B cell (primary cell): ENCODE measurements around the gene SPACA4. TPM values are rescaled to one million over a fixed set of nuclear protein-coding genes. Genes with fewer than 3 reads are reported as not detected.

Source experiments
- ATAC-seq: fragments of 200-7000 bp; cut with Tn5 transposase; one replicate; pipeline ENCODE4 v1.10.0; 2021; ENCODE audit warnings: low read depth, mild to moderate bottlenecking, moderate number of reproducible peaks, moderate library complexity
- CTCF ChIA-PET: fragments of 350-600 bp; sonication (Branson Sonifier 250); formaldehyde crosslinking; loops from one replicate; lab custom pipeline; 2021; ENCODE audit warnings: antibody characterized with exemption, inconsistent platforms; lab: Charles Lee
- POLR2A ChIA-PET: fragments of 350-600 bp; sonication (Branson Sonifier 250); formaldehyde crosslinking; loops from one replicate; lab custom pipeline; 2021; ENCODE audit warnings: antibody characterized with exemption; lab: Charles Lee
- DNase-seq: peaks from one replicate; pipeline ENCODE4 v3.0.0; 2013
- H2AFZ ChIP-seq: 2 replicates; pipeline ENCODE4 v1.6.1; 2012; ENCODE audit warnings: mild to moderate bottlenecking, low read depth, low read length; ENCODE audit not compliant: insufficient read depth, poor library complexity, severe bottlenecking
- H3K27ac ChIP-seq, 2 donors: 1 replicate in 1 of 2; 2 replicates in 1 of 2; pipeline ENCODE4 v1.5.1; 2012 to 2013; ENCODE audit warnings: low read length in 2 of 2, mild to moderate bottlenecking in 2 of 2, moderate library complexity in 1 of 2
- H3K27me3 ChIP-seq, 4 experiments: fragments of 200-600 bp in 1 of 4; sonication (generic) in 1 of 4; replicated peaks in 1 of 4; 1 replicate in 2 of 4; 2 replicates in 2 of 4; pipeline versions ENCODE4 v1.6.1 to v1.7.0; 2013 to 2016; ENCODE audit warnings: low read length in 3 of 4, mild to moderate bottlenecking in 2 of 4, mixed read lengths in 1 of 4, moderate library complexity in 1 of 4; ENCODE audit not compliant: insufficient read depth in 4 of 4, control insufficient read depth in 3 of 4; ENCODE audit errors: control extremely low read depth in 1 of 4
- H3K36me3 ChIP-seq, 2 experiments: replicated peaks in 1 of 2; 1 replicate in 1 of 2; 2 replicates in 1 of 2; pipeline versions ENCODE4 v1.6.1 to v1.7.1; 2013; ENCODE audit warnings: low read length in 1 of 2; ENCODE audit not compliant: insufficient read depth in 2 of 2, control insufficient read depth in 1 of 2; ENCODE audit errors: control extremely low read depth in 1 of 2, extremely low read depth in 1 of 2
- H3K4me1 ChIP-seq, 2 donors: fragments of 200-600 bp in 1 of 2; sonication (generic) in 1 of 2; 1 replicate in 1 of 2; 2 replicates in 1 of 2; pipeline versions ENCODE4 v1.5.1 to v1.6.1; 2013 to 2017; ENCODE audit warnings: low read length in 2 of 2; ENCODE audit not compliant: control insufficient read depth in 2 of 2, insufficient read depth in 2 of 2
- H3K4me2 ChIP-seq: replicated peaks from 2 replicates; pipeline ENCODE3; 2012; ENCODE audit warnings: mild to moderate bottlenecking, low read depth, low read length; ENCODE audit not compliant: poor library complexity, severe bottlenecking
- H3K4me3 ChIP-seq, 5 experiments: fragments of 200-600 bp in 1 of 5; sonication (generic) in 1 of 5; 1 replicate in 3 of 5; 2 replicates in 2 of 5; pipeline versions ENCODE4 v1.5.1 to v1.7.0; 2011 to 2016; ENCODE audit warnings: low read length in 4 of 5, mild to moderate bottlenecking in 4 of 5, low read depth in 2 of 5, control low read depth in 1 of 5, moderate library complexity in 1 of 5; ENCODE audit not compliant: insufficient read depth in 1 of 5; ENCODE audit errors: control extremely low read depth in 1 of 5, extremely low read depth in 1 of 5
- H3K79me2 ChIP-seq: fragments of 200-600 bp; sonication (generic); one replicate; pipeline ENCODE4 v1.6.0; 2016; ENCODE audit warnings: low read length; ENCODE audit not compliant: control insufficient read depth, insufficient read depth
- H3K9ac ChIP-seq: fragments of 200-600 bp; sonication (generic); 2 replicates; pipeline ENCODE4 v1.6.1; 2017; ENCODE audit warnings: mild to moderate bottlenecking, low read length, moderate library complexity
- H3K9me3 ChIP-seq, 3 donors: one replicate each; pipeline versions ENCODE4 v1.6.1 to v1.7.1; 2013; ENCODE audit warnings: low read length in 2 of 3; ENCODE audit not compliant: control insufficient read depth in 2 of 3, insufficient read depth in 1 of 3; ENCODE audit errors: control extremely low read depth in 1 of 3
- H4K20me1 ChIP-seq: 2 replicates; pipeline ENCODE4 v1.6.0; 2012; ENCODE audit warnings: mild to moderate bottlenecking, low read length; ENCODE audit not compliant: insufficient read depth, control insufficient read depth, poor library complexity, severe bottlenecking
- H3K27ac Mint-ChIP-seq: one replicate; pipeline ENCODE4 v1.8.0; 2021; ENCODE audit warnings: mixed read lengths
- H3K27me3 Mint-ChIP-seq: one replicate; pipeline ENCODE4 v1.8.0; 2021; ENCODE audit warnings: mixed read lengths
- H3K4me1 Mint-ChIP-seq: one replicate; pipeline ENCODE4 v1.8.0; 2021; ENCODE audit warnings: mixed read lengths
- H3K4me3 Mint-ChIP-seq: one replicate; pipeline ENCODE4 v1.8.0; 2021; ENCODE audit warnings: mixed read lengths
- H3K9me3 Mint-ChIP-seq: one replicate; pipeline ENCODE4 v1.8.0; 2022; ENCODE audit warnings: mixed read lengths; ENCODE audit not compliant: insufficient read depth
- EZH2 ChIP-seq: IDR thresholded peaks from 2 replicates; pipeline ENCODE4 v1.6.1; 2012; ENCODE audit warnings: borderline replicate concordance, low read depth, mild to moderate bottlenecking, moderate library complexity, low read length; ENCODE audit not compliant: insufficient read depth, poor library complexity, severe bottlenecking
- WGBS: methylation state at CpG from one replicate; pipeline ENCODE4 v1.1.5; 2013; ENCODE audit warnings: missing lambda C conversion rate; ENCODE audit not compliant: insufficient coverage; 5-methylcytosine and 5-hydroxymethylcytosine counted together
- intact Hi-C: fragments of 100-400 bp; cut with micrococcal nuclease; formaldehyde crosslinking; loops from one replicate; pipeline ENCODE4 v1.10.0; 2022
- polyA plus RNA-seq: library from polyadenylated mRNA; depleted of rRNA; stranded (reverse); fragments of >200 nt; gene quantifications from 2 replicates; pipeline ENCODE4 v1.2.3, GENCODE V29; 2012
- total RNA-seq, 2 donors: library from RNA; stranded (reverse); fragments of 120-200 nt in 1 of 2; gene quantifications; 1 replicate in 1 of 2; 2 replicates in 1 of 2; pipeline versions ENCODE4 v1.2.3 to v1.2.4, GENCODE V29; 2013 to 2022
- TF ChIP-seq, protein P1 (sequence below): fragments of 200-600 bp; IDR thresholded peaks from one replicate; pipeline ENCODE4 v1.8.0; 2022; ENCODE audit warnings: antibody characterized with exemption, mild to moderate bottlenecking

SPACA4 gene
- total and polyA plus RNA-seq, 2 donors (not counting 1 experiment from before 2014, with no cell fraction given): not detected

DNA sequence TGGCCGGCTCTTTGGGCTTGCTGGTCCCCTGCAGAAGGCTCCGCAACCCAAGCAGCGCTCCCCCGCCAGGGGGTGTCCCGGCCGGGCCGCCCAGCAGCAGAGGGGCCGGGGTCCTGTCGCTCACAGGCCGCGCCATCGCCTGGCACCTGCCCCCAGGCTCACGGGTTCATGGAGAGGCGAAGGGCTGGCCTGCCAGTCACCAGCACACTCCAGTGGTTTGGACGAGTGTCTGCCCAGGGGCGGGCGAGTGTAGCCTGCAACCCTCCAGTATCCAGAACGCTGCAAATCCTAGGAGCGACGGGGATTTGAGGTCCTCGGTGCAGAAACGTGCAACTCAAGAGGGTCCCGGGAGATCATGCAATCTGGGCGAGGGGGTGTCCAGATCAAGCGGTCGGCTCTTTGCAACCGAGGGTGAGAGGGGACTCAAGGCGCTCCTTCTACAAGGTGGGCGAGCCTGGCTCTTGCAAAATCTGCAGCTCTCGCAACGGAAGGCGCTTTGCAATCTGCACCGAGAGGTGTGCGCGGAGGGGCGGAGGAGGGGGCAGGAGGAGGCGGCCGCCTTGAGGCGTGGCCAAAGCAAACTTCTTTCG is 30.4 kb downstream of the SPACA4 start, which contains the start of gene DBP:
DBP (minus strand) TSS at position 521 of the 590 bp plus-strand sequence; CDS start at position 136, 385 bp downstream.
- DNase-seq: no peak
- under 1% methylated on average over 40 of the region's 40 CpGs for WGBS

More for the DNA sequence above, 30.4 kb downstream of the SPACA4 start, which contains the start of gene DBP:
- intact Hi-C loops: loop anchor here (1.0 to 10.0 kb wide), 10 partner anchors 13 to 1365 kb away; partner anchors contain the start of genes C19orf73, EMP3, FLT3LG and INAFM1
- ChIA-PET CTCF (interaction anchor here (0.7 to 2.7 kb wide), 5 partner anchors 9 to 310 kb away, joined by 3 to 12 read pairs (median 3); partner anchors contain the start of gene CA11), POLR2A (interaction anchor here (0.5 to 3.1 kb wide), 7 partner anchors 9 to 324 kb away, joined by 4 to 23 read pairs (median 6); partner anchors contain the start of genes CA11, NUCB1, RPL18 and SPHK2)
- Mint-ChIP-seq H3K27ac (peak within 1 kb of the TSS; percentile 100), H3K4me1 (peaks cover 55% of the 10 kb centered on the region), H3K4me3 (peak within 1 kb of the TSS; percentile 96), H3K27me3 (no peaks in the 10 kb centered on the region), H3K9me3 (peaks cover 4% of the 10 kb centered on the region)
- Histone ChIP-seq H2AFZ (peak within 1 kb of the TSS; percentile 76), H3K27me3 (no peaks in the 10 kb centered on the region), H3K4me1 (peaks cover 40 to 41% of the 10 kb centered on the region in 2 donors), H4K20me1 (peaks cover 45% of the 10 kb centered on the region), H3K79me2 (peaks cover 45% of the 10 kb centered on the region), H3K9ac (peak within 1 kb of the TSS; percentile 82), H3K36me3 (peaks cover 0 to 19% of the 10 kb centered on the region in 2 experiments), H3K4me2 (peak within 1 kb of the TSS; percentile 99), H3K4me3 (peak within 1 kb of the TSS; percentile 74 to 98 (median 88)), H3K9me3 (peaks cover 0 to 5% (median 0%) of the 10 kb centered on the region in 3 donors), H3K27ac (peak within 1 kb of the TSS; percentile 89 to 94)
- no peak for ATAC-seq
- no peak for TF ChIP-seq EZH2
- TF ChIP-seq, protein P1, sequence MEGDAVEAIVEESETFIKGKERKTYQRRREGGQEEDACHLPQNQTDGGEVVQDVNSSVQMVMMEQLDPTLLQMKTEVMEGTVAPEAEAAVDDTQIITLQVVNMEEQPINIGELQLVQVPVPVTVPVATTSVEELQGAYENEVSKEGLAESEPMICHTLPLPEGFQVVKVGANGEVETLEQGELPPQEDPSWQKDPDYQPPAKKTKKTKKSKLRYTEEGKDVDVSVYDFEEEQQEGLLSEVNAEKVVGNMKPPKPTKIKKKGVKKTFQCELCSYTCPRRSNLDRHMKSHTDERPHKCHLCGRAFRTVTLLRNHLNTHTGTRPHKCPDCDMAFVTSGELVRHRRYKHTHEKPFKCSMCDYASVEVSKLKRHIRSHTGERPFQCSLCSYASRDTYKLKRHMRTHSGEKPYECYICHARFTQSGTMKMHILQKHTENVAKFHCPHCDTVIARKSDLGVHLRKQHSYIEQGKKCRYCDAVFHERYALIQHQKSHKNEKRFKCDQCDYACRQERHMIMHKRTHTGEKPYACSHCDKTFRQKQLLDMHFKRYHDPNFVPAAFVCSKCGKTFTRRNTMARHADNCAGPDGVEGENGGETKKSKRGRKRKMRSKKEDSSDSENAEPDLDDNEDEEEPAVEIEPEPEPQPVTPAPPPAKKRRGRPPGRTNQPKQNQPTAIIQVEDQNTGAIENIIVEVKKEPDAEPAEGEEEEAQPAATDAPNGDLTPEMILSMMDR: peak; percentile 51
